CD14-positive monocyte (primary cell): ENCODE measurements around the gene CMC2. TPM values are rescaled to one million over a fixed set of nuclear protein-coding genes. Genes with fewer than 3 reads are reported as not detected.

ENCODE experiments used
- DNase-seq, 3 donors: peaks; one replicate each; pipeline ENCODE4 v3.0.0-alpha.2; 2011 to 2022
- H2AFZ ChIP-seq: 2 replicates; pipeline ENCODE4 v1.6.0; 2012; ENCODE audit warnings: mild to moderate bottlenecking, low read depth, low read length, inconsistent platforms; ENCODE audit not compliant: insufficient read depth, poor library complexity, severe bottlenecking
- H3K27ac ChIP-seq, 2 donors: 1 replicate in 1 of 2; 2 replicates in 1 of 2; pipeline ENCODE4 v1.5.1; 2012 to 2013; ENCODE audit warnings: low read length in 2 of 2, control low read depth in 1 of 2, inconsistent platforms in 1 of 2, low read depth in 1 of 2, mild to moderate bottlenecking in 1 of 2
- H3K27me3 ChIP-seq, 2 donors: one replicate each; pipeline versions ENCODE4 v1.6.0 to v1.6.1; 2011 to 2013; ENCODE audit warnings: low read length in 2 of 2; ENCODE audit not compliant: control insufficient read depth in 2 of 2, insufficient read depth in 2 of 2
- H3K36me3 ChIP-seq, 2 donors: replicated peaks in 1 of 2; 1 replicate in 1 of 2; 2 replicates in 1 of 2; pipeline versions ENCODE4 v1.5.1 to v1.6.1; 2012 to 2013; ENCODE audit warnings: low read length in 2 of 2, control low read depth in 1 of 2, inconsistent platforms in 1 of 2, mild to moderate bottlenecking in 1 of 2; ENCODE audit not compliant: insufficient read depth in 2 of 2, control insufficient read depth in 1 of 2
- H3K4me1 ChIP-seq, 2 donors: 1 replicate in 1 of 2; 2 replicates in 1 of 2; pipeline versions ENCODE4 v1.5.1 to v1.6.1; 2012 to 2013; ENCODE audit warnings: low read length in 2 of 2, control low read depth in 1 of 2, inconsistent platforms in 1 of 2, mild to moderate bottlenecking in 1 of 2, moderate library complexity in 1 of 2; ENCODE audit not compliant: insufficient read depth in 2 of 2, control insufficient read depth in 1 of 2
- H3K4me2 ChIP-seq: replicated peaks from 2 replicates; pipeline ENCODE3; 2012; ENCODE audit warnings: low read length, moderate library complexity, mild to moderate bottlenecking; ENCODE audit not compliant: poor library complexity, severe bottlenecking; ENCODE audit errors: extremely low read depth
- H3K4me3 ChIP-seq, 3 experiments: fragments of 200-600 bp in 1 of 3; sonication (generic) in 1 of 3; replicated peaks in 1 of 3; 1 replicate in 2 of 3; 2 replicates in 1 of 3; pipeline ENCODE4 v1.5.1; 2011 to 2013; ENCODE audit warnings: low read length in 3 of 3, mild to moderate bottlenecking in 3 of 3, control low read depth in 2 of 3, low read depth in 2 of 3, inconsistent platforms in 1 of 3, moderate library complexity in 1 of 3
- H3K79me2 ChIP-seq: 2 replicates; pipeline ENCODE4 v1.6.0; 2012; ENCODE audit warnings: mild to moderate bottlenecking, control low read depth, inconsistent platforms, low read length, moderate library complexity; ENCODE audit not compliant: insufficient read depth
- H3K9ac ChIP-seq: 2 replicates; pipeline ENCODE4 v1.6.0; 2017; ENCODE audit warnings: low read length, mild to moderate bottlenecking; ENCODE audit not compliant: insufficient read depth, poor library complexity, severe bottlenecking
- H3K9me3 ChIP-seq, 2 donors: replicated peaks in 1 of 2; 1 replicate in 1 of 2; 2 replicates in 1 of 2; pipeline versions ENCODE4 v1.5.1 to v1.6.1; 2012 to 2013; ENCODE audit warnings: low read length in 2 of 2, control low read depth in 1 of 2; ENCODE audit not compliant: control insufficient read depth in 1 of 2, insufficient read depth in 1 of 2
- H4K20me1 ChIP-seq: 2 replicates; pipeline ENCODE4 v1.6.0; 2012; ENCODE audit warnings: mild to moderate bottlenecking, low read length, control low read depth, moderate library complexity; ENCODE audit not compliant: insufficient read depth
- H3K27ac Mint-ChIP-seq, 7 donors: one replicate each; pipeline ENCODE4 v1.8.0; 2020; ENCODE audit warnings: mild to moderate bottlenecking in 7 of 7, mixed read lengths in 7 of 7, moderate library complexity in 6 of 7, inconsistent platforms in 2 of 7
- H3K27me3 Mint-ChIP-seq, 3 donors: one replicate each; pipeline ENCODE4 v1.8.0; 2021 to 2022; ENCODE audit warnings: low read depth in 3 of 3, mild to moderate bottlenecking in 3 of 3, mixed read lengths in 3 of 3, moderate library complexity in 3 of 3, inconsistent platforms in 1 of 3
- H3K36me3 Mint-ChIP-seq, 2 donors: one replicate each; pipeline ENCODE4 v1.8.0; 2020; ENCODE audit warnings: mixed read lengths in 2 of 2, inconsistent platforms in 1 of 2, mild to moderate bottlenecking in 1 of 2
- H3K4me1 Mint-ChIP-seq: one replicate; pipeline ENCODE4 v1.8.0; 2020; ENCODE audit warnings: mild to moderate bottlenecking, mixed read lengths
- H3K4me3 Mint-ChIP-seq, 2 donors: one replicate each; pipeline ENCODE4 v1.8.0; 2020; ENCODE audit warnings: mild to moderate bottlenecking in 2 of 2, mixed read lengths in 2 of 2, moderate library complexity in 1 of 2
- H3K9me3 Mint-ChIP-seq, 7 donors: one replicate each; pipeline ENCODE4 v1.8.0; 2020 to 2022; ENCODE audit warnings: mixed read lengths in 7 of 7, mild to moderate bottlenecking in 6 of 7, moderate library complexity in 6 of 7, inconsistent platforms in 2 of 7
- WGBS: methylation state at CpG from one replicate; pipeline ENCODE4 v1.1.5; 2013; ENCODE audit warnings: missing lambda C conversion rate; ENCODE audit not compliant: insufficient coverage; 5-methylcytosine and 5-hydroxymethylcytosine counted together
- intact Hi-C, 2 donors: fragments of 100-400 bp; cut with micrococcal nuclease; formaldehyde crosslinking; loops; one replicate each; pipeline versions ENCODE4 v1.15.0 to v1.15.1; 2023
- polyA plus RNA-seq, 3 donors: library from polyadenylated mRNA; depleted of rRNA in 1 of 3; unstranded in 2 of 3; stranded (reverse) in 1 of 3; fragments of 300-500 nt in 2 of 3; fragments of >200 nt in 1 of 3; fragmentation: Illumina TruSeq in 2 of 3; gene quantifications; 1 replicate in 2 of 3; 2 replicates in 1 of 3; pipeline ENCODE4 v1.2.3, GENCODE V29; 2012 to 2021
- TF ChIP-seq, protein P1 (sequence below): fragments of 200-600 bp; IDR thresholded peaks from one replicate; pipeline ENCODE4 v1.8.0; 2022; ENCODE audit warnings: antibody characterized with exemption, mild to moderate bottlenecking

CMC2 gene
- polyA plus RNA-seq, 3 donors = 55.3 to 79.5 (median 70.7) TPM

DNA sequence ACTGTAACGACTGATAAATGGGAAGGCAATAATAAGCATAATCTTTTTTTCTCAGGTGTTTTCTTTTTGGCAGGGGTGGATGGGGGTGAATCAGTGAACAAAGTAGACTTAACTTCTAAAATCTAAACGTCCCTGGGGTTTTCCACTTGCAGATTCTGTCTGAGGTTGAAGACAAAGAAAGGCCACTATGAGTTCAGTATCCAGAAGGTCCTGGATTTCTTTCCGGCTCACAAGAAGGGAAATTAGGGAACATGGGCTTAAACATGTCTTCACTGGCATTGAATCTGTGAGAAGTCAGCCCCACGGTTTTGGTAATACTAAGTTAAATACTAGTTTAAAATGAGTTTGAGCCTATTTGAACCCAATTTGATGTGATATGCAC is 67.8 kb downstream of the CMC2 start:
- H3K27ac Mint-ChIP-seq = no peak overlapping the region
- WGBS = 93% methylated on average over 3 of the region's 4 CpGs
- H3K27me3 Mint-ChIP-seq = peaks cover 9 to 15% (median 13%) of the 10 kb centered on the region in 3 donors
- H3K27ac ChIP-seq = no peak overlapping the region
- H2AFZ ChIP-seq = no peak overlapping the region
- no peaks in the 10 kb centered on the region for H3K36me3 ChIP-seq
- intact Hi-C loops = no loop called here
- no peaks in the 10 kb centered on the region for H3K4me1 ChIP-seq
- no peaks in the 10 kb centered on the region for H3K9me3 ChIP-seq
- H3K36me3 Mint-ChIP-seq = no peaks in the 10 kb centered on the region
- TF ChIP-seq, protein P1, sequence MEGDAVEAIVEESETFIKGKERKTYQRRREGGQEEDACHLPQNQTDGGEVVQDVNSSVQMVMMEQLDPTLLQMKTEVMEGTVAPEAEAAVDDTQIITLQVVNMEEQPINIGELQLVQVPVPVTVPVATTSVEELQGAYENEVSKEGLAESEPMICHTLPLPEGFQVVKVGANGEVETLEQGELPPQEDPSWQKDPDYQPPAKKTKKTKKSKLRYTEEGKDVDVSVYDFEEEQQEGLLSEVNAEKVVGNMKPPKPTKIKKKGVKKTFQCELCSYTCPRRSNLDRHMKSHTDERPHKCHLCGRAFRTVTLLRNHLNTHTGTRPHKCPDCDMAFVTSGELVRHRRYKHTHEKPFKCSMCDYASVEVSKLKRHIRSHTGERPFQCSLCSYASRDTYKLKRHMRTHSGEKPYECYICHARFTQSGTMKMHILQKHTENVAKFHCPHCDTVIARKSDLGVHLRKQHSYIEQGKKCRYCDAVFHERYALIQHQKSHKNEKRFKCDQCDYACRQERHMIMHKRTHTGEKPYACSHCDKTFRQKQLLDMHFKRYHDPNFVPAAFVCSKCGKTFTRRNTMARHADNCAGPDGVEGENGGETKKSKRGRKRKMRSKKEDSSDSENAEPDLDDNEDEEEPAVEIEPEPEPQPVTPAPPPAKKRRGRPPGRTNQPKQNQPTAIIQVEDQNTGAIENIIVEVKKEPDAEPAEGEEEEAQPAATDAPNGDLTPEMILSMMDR = no peak
- no peak overlapping the region for H3K4me3 Mint-ChIP-seq
- no peak for DNase-seq
- no peak overlapping the region for H3K4me2 ChIP-seq
- H3K79me2 ChIP-seq = no peaks in the 10 kb centered on the region
- H3K4me1 Mint-ChIP-seq = no peaks in the 10 kb centered on the region
- H3K4me3 ChIP-seq = no peak overlapping the region
- H3K9ac ChIP-seq = no peak overlapping the region
- peaks cover 3 to 9% of the 10 kb centered on the region in 2 donors for H3K27me3 ChIP-seq
- H4K20me1 ChIP-seq = no peaks in the 10 kb centered on the region
- peaks cover 0 to 9% (median 6%) of the 10 kb centered on the region in 7 donors for H3K9me3 Mint-ChIP-seq

DNA sequence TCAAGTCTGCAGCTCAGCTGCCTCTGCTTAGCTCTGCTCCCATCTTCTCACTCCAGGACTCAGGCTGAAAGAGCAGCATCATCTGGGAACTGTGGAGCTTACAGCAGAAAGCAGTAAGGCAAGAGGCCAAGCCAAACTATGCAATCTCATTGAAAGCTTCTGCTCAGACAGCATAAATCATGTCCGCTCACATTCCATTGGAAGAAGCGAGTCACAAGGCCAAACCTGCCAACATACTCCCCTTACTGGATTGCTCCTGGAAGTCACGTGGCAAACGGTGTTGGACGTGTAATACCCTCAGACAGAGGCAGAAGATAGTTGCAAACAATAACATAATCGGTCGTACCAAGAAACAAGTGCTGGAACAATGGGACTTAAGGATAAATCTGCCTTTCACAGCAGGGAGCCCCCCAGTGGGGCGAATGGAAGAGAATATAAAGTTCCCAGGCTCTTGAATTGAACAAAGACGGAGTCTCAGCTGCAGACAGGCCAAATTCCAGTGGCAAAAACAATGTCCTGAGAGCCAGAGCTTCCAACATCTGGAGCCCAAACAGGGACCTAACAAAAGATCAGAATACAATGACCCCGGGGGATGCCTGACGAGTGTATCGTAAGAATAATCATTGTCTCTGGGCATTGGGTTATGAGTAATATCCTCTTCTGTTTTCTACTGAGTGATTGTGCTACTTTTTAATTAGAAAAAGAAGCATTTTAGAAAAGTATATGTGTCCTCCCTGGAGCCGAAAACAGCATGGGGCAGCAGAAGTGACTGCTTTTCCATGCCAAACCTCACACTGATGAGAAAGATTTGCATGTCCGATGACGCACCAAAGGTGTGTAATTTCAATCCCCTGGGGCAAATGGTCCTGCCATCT is 68.4 kb downstream of the CMC2 start:
- Histone ChIP-seq H3K4me1 (no peaks in the 10 kb centered on the region), H3K36me3 (no peaks in the 10 kb centered on the region), H4K20me1 (no peaks in the 10 kb centered on the region), H3K4me2 (no peak overlapping the region), H3K9ac (no peak overlapping the region), H3K79me2 (no peaks in the 10 kb centered on the region), H2AFZ (no peak overlapping the region), H3K9me3 (no peaks in the 10 kb centered on the region), H3K4me3 (no peak overlapping the region), H3K27ac (no peak overlapping the region), H3K27me3 (peaks cover 7 to 15% of the 10 kb centered on the region in 2 donors)
- H3K4me1 Mint-ChIP-seq = no peaks in the 10 kb centered on the region
- TF ChIP-seq, protein P1 = no peak
- intact Hi-C loops = no loop called here
- H3K27ac Mint-ChIP-seq = no peak overlapping the region
- DNase-seq = no peak
- H3K36me3 Mint-ChIP-seq = no peaks in the 10 kb centered on the region
- peaks cover 0 to 11% (median 5%) of the 10 kb centered on the region in 7 donors for H3K9me3 Mint-ChIP-seq
- H3K4me3 Mint-ChIP-seq = no peak overlapping the region
- peaks cover 14 to 21% (median 19%) of the 10 kb centered on the region in 3 donors for H3K27me3 Mint-ChIP-seq
- 98% methylated on average over 7 of the region's 15 CpGs for WGBS
